K562 (cell line): ENCODE measurements around the gene EPM2A. TPM values are rescaled to one million over a fixed set of nuclear protein-coding genes. Genes with fewer than 3 reads are reported as not detected.

ENCODE experiments used
- ATAC-seq: fragments of 200-7000 bp; cut with Tn5 transposase; 3 replicates; pipeline ENCODE4 v1.9.1; 2020; ENCODE audit warnings: moderate library complexity
- BruUV-seq: library from RNA; stranded (reverse); fragments of 400-500 nt; replicated peaks from 2 replicates; lab custom pipeline; 2021; lab: Mats Ljungman, UMichigan
- CTCF ChIA-PET: fragments of 300-600 bp; formaldehyde crosslinking; extraction: SDS; loops from one replicate; lab custom pipeline; 2021; ENCODE audit warnings: low intra/inter-chr PET ratio; lab: Yijun Ruan, JAX
- POLR2A ChIA-PET: fragments of 300-600, 350-650 bp; sonication (Branson Sonifier 250); formaldehyde crosslinking; extraction: SDS; loops from one replicate; lab custom pipeline; 2021; ENCODE audit warnings: antibody characterized with exemption, inconsistent platforms; lab: Yijun Ruan, JAX
- DNase-seq, 4 experiments: peaks; one replicate each; pipeline versions ENCODE4 v3.0.0 to v3.0.0-alpha.2; 2011 to 2018; ENCODE audit warnings: low spot score in 3 of 4, mixed read lengths in 3 of 4; ENCODE audit errors: extremely low read depth in 1 of 4
- FAIRE-seq: peaks from 2 replicates; lab custom pipeline; 2011; peaks lifted over from hg19 to GRCh38; lab: Jason Lieb, UNC
- H2AFZ ChIP-seq: 2 replicates; pipeline ENCODE4 v1.6.0; 2011; ENCODE audit warnings: low read depth, low read length, control low read depth, inconsistent platforms
- H3K27ac ChIP-seq: fragments of 200-600 bp; 3 replicates; pipeline ENCODE4 v1.8.0; 2011; ENCODE audit warnings: low read depth, mild to moderate bottlenecking, control low read depth, inconsistent platforms, low read length, moderate library complexity, mixed read lengths; ENCODE audit errors: extremely low read depth
- H3K27me3 ChIP-seq, 2 experiments: fragments of 300-600 bp in 1 of 2; 2 replicates in 1 of 2; 3 replicates in 1 of 2; pipeline versions ENCODE4 v1.6.0 to v1.8.0; 2011; ENCODE audit warnings: inconsistent platforms in 2 of 2, low read length in 2 of 2, mild to moderate bottlenecking in 1 of 2, mixed read lengths in 1 of 2, moderate library complexity in 1 of 2; ENCODE audit not compliant: control insufficient read depth in 2 of 2, insufficient read depth in 2 of 2
- H3K36me3 ChIP-seq: fragments of 300-600 bp; 3 replicates; pipeline ENCODE4 v1.8.0; 2011; ENCODE audit warnings: mild to moderate bottlenecking, low read length, inconsistent platforms; ENCODE audit not compliant: control insufficient read depth, insufficient read depth
- H3K4me1 ChIP-seq, 2 experiments: fragments of 200-600 bp in 1 of 2; replicated peaks in 1 of 2; 2 replicates in 1 of 2; 3 replicates in 1 of 2; pipeline versions ENCODE4 v1.5.1 to v1.8.0; 2011; ENCODE audit warnings: inconsistent platforms in 2 of 2, low read length in 2 of 2, mild to moderate bottlenecking in 1 of 2, mixed read lengths in 1 of 2, moderate library complexity in 1 of 2; ENCODE audit not compliant: control insufficient read depth in 2 of 2, insufficient read depth in 2 of 2
- H3K4me2 ChIP-seq: 2 replicates; pipeline ENCODE4 v1.6.1; 2011; ENCODE audit warnings: low read length, control low read depth, inconsistent platforms, mixed read lengths; ENCODE audit not compliant: insufficient read depth
- H3K4me3 ChIP-seq: fragments of 200-600 bp; sonication (generic), shearing (Covaris generic); 2 replicates; pipeline ENCODE4 v1.5.1; 2016; ENCODE audit warnings: control low read depth, inconsistent platforms
- H3K79me2 ChIP-seq: fragments of 200-600 bp; 3 replicates; pipeline ENCODE4 v1.8.0; 2011; ENCODE audit warnings: low read length, inconsistent platforms; ENCODE audit not compliant: control insufficient read depth, insufficient read depth
- H3K9ac ChIP-seq, 2 experiments: 2 replicates each; pipeline versions ENCODE4 v1.6.0 to v1.6.1; 2011; ENCODE audit warnings: low read depth in 2 of 2, low read length in 2 of 2, control low read depth in 1 of 2, inconsistent platforms in 1 of 2, mild to moderate bottlenecking in 1 of 2, mixed read lengths in 1 of 2; ENCODE audit not compliant: insufficient read depth in 1 of 2
- H3K9me1 ChIP-seq: one replicate; pipeline ENCODE4 v1.6.0; 2011; ENCODE audit warnings: inconsistent platforms, mild to moderate bottlenecking, low read length, moderate library complexity; ENCODE audit not compliant: control insufficient read depth, insufficient read depth
- H3K9me3 ChIP-seq: replicated peaks from 2 replicates; pipeline ENCODE4 v1.5.1; 2011; ENCODE audit warnings: low read depth, low read length, inconsistent platforms; ENCODE audit not compliant: control insufficient read depth, insufficient read depth
- H4K20me1 ChIP-seq: replicated peaks from 2 replicates; pipeline ENCODE4 v1.6.1; 2011; ENCODE audit warnings: low read length, inconsistent platforms, mixed read lengths; ENCODE audit not compliant: control insufficient read depth, insufficient read depth
- CHD1 ChIP-seq: fragments of 200-600 bp; sonication (generic); IDR thresholded peaks from one replicate; pipeline ENCODE4 v1.6.1; 2012; ENCODE audit warnings: mild to moderate bottlenecking, moderate library complexity, low read length, inconsistent platforms
- EP400 ChIP-seq: fragments of 450-650 bp; IDR thresholded peaks from 2 replicates; pipeline ENCODE4 v1.6.1; 2017; ENCODE audit warnings: antibody characterized with exemption, mild to moderate bottlenecking, moderate library complexity
- GMEB1 ChIP-seq: fragments of 250-450 bp; sonication (Bioruptor Pico); IDR thresholded peaks from 2 replicates; pipeline ENCODE4 v1.4.0; 2020; ENCODE audit warnings: mild to moderate bottlenecking
- ZBTB40 ChIP-seq, 2 experiments: fragments of 450-650 bp in 1 of 2; sonication (generic) in 1 of 2; formaldehyde crosslinking in 1 of 2; IDR thresholded peaks; 2 replicates each; pipeline versions ENCODE4 v1.7.1 to v1.9.0; 2016 to 2022; ENCODE audit warnings: inconsistent platforms in 1 of 2, mild to moderate bottlenecking in 1 of 2, missing genetic modification reagents in 1 of 2
- ZFPM2 ChIP-seq: fragments of 250-450 bp; sonication (Bioruptor Pico); IDR thresholded peaks from 2 replicates; pipeline ENCODE4 v1.5.1; 2022; ENCODE audit warnings: mild to moderate bottlenecking
- WGBS: fragments of 100-300 bp; shearing (Covaris generic); methylation state at CpG from one replicate; pipeline ENCODE4 v1.1.6; 2016; ENCODE audit warnings: low coverage, mixed read lengths; ENCODE audit not compliant: insufficient coverage; ENCODE audit errors: missing lambda C conversion rate; 5-methylcytosine and 5-hydroxymethylcytosine counted together
- in situ Hi-C: fragments of 300-500 bp; cut with MboI; formaldehyde crosslinking; loops from 4 replicates; pipeline ENCODE4 v1.15.0; 2018; ENCODE audit warnings: inconsistent platforms, mixed read lengths
- intact Hi-C: fragments of 100-400 bp; cut with micrococcal nuclease; formaldehyde crosslinking; loops from 2 replicates; pipeline ENCODE4 v1.14.2; 2022
- polyA plus RNA-seq, 8 experiments: library from polyadenylated mRNA; depleted of rRNA in 4 of 8; stranded (reverse) in 5 of 8; unstranded in 3 of 8; fragments of >200 nt; fragmentation: Nextera tagmentation in 2 of 8; fragmentation: Illumina TruSeq in 1 of 8; extraction: Ambion mirVana in 2 of 8; extraction: Trizol in 1 of 8; gene quantifications; 2 replicates each; pipeline versions ENCODE4 v1.2.1 to v1.2.3, GENCODE V29; 2011 to 2014; ENCODE audit warnings: inconsistent platforms in 1 of 8, missing spikeins in 1 of 8
- total RNA-seq, 7 experiments: library from RNA; depleted of rRNA in 6 of 7; stranded (reverse); fragments of >200 nt in 6 of 7; fragmentation: Illumina TruSeq in 2 of 7; extraction: Trizol in 2 of 7; gene quantifications; 2 replicates each; pipeline versions ENCODE4 v1.2.1 to v1.2.3, GENCODE V29; 2011 to 2021; ENCODE audit warnings: low replicate concordance in 1 of 7

The EPM2A gene
- total and polyA plus RNA-seq, 9 of the 15 experiments (the other 6 are each of a cell fraction or from before 2014, with no cell fraction given), result 0.35 to 5.3 (median 2.5) TPM

- peak; percentile 53 for TF ChIP-seq EP400
Measured at GRCh38 chr6:145749632-145750031, 14.3 kb upstream of the EPM2A start (continued).

- no peaks in the 10 kb centered on the region for H3K79me2 ChIP-seq
- WGBS, result 38% methylated on average over 1 of the region's 1 CpG
- H3K9me1 ChIP-seq, result no peaks in the 10 kb centered on the region
- no peaks in the 10 kb centered on the region for H3K9me3 ChIP-seq
- no peak overlapping the region for H2AFZ ChIP-seq
- H3K9ac ChIP-seq, result no peak overlapping the region
- in situ Hi-C loops, result no loop called here
- ChIA-PET POLR2A (interaction anchor here (0.6 kb wide), 1 partner anchor 9 kb away, joined by 3 read pairs; no protein-coding TSS in a partner anchor), CTCF (no interaction called here)
- no peak overlapping the region for H3K4me3 ChIP-seq
- DNase-seq, result no peak
- H3K27ac ChIP-seq, result no peak overlapping the region
- peaks cover 4 to 8% of the 10 kb centered on the region in 2 experiments; a peak in 3 of 5 replicates for H3K4me1 ChIP-seq
- intact Hi-C loops, result no loop called here
- no peak for TF ChIP-seq CHD1
- no peak for TF ChIP-seq ZFPM2
- no peak for TF ChIP-seq ZBTB40 (IDR thresholded peaks at IDR 0.05)
- no peak for TF ChIP-seq ZBTB40 (CRISPR knock-in tag; IDR thresholded peaks at IDR 0.05)
- no peak for TF ChIP-seq GMEB1 (CRISPR knock-in tag)
- no peak for ATAC-seq
- H4K20me1 ChIP-seq, result no peaks in the 10 kb centered on the region
- H3K36me3 ChIP-seq, result no peaks in the 10 kb centered on the region
- H3K4me2 ChIP-seq, result no peak overlapping the region
- FAIRE-seq, result no peak
- no TSS peak for BruUV-seq
- no peaks in the 10 kb centered on the region for H3K27me3 ChIP-seq
Measured at GRCh38 chr6:145745861-145746260, 10.5 kb upstream of the EPM2A start.
